ENCODE data around the gene RPL4. TPM values are rescaled to one million over a fixed set of nuclear protein-coding genes. Genes with fewer than 3 reads are reported as not detected.

RPL4 gene
- total RNA-seq, 1 experiment from 2014 or later = 3,988 TPM

DNA sequence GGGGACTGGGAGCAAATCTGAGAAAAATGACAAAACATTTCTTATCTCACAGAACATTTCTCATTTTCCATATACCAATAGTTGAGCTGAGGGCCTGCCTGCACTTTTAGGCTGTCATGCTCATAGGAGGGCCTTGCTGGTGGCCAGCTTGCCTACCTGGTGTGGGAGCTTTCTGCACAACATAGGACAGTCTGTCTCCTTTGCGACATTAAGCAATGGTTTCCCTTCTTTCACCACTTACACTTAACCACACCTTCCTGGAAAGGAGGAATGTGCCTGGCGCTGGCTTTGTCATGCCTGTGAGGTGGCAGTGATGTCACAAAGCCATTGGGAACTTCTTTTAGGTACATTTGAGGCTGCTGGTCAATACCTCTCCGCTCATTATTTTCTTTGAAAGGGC, 12.8 kb downstream of the RPL4 start:
- peaks cover 4% of the 10 kb centered on the region in 2 experiments; a peak in 3 of 4 replicates for H3K4me1 Mint-ChIP-seq
- Histone ChIP-seq H4K8ac (replicated peaks; ENCODE audit: insufficient read length, low read depth, low read length) (no peak overlapping the region), H2AFZ (ENCODE audit: low read length) (no peak overlapping the region), H4K20me1 (ENCODE audit: control insufficient read depth, insufficient read depth, insufficient read length) (no peaks in the 10 kb centered on the region), H3K18ac (ENCODE audit: insufficient read length, low read depth, low read length) (no peak overlapping the region), H4K91ac (ENCODE audit: insufficient read length, low read depth, low read length) (no peak overlapping the region), H3T11ph (ENCODE audit: low read length) (no peak overlapping the region), H3K27ac (ENCODE audit: insufficient read length, low read depth, low read length) (no peak overlapping the region), H3K27me3 (ENCODE audit: insufficient read depth, low read length) (no peaks in the 10 kb centered on the region), H3K9ac (ENCODE audit: extremely low read depth, insufficient read length, low read length) (no peak overlapping the region), H3K14ac (ENCODE audit: insufficient read depth, low read length) (no peak overlapping the region), H3K4ac (ENCODE audit: low read depth, low read length) (no peak overlapping the region), H2BK5ac (ENCODE audit: insufficient read length, low read length) (no peak overlapping the region), H2AK5ac (ENCODE audit: insufficient read length, low read length) (no peak overlapping the region), H4K5ac (ENCODE audit: insufficient read length, low read depth, low read length) (no peak overlapping the region), H2BK15ac (ENCODE audit: low read depth, low read length) (no peak overlapping the region), H2BK12ac (ENCODE audit: insufficient read length, low read depth, low read length) (no peak overlapping the region), H3K9me3 (ENCODE audit: control insufficient read depth, low read depth, low read length) (no peaks in the 10 kb centered on the region), H3K23ac (ENCODE audit: insufficient read length, low read depth, low read length) (no peak overlapping the region), H2BK120ac (ENCODE audit: low read depth, low read length, poor library complexity, severe bottlenecking) (no peak overlapping the region), H3K79me1 (ENCODE audit: insufficient read depth, low read depth, low read length, poor library complexity, severe bottlenecking) (no peaks in the 10 kb centered on the region), H3K4me2 (ENCODE audit: insufficient read depth, insufficient read length, low read length) (no peak overlapping the region), H3K79me2 (ENCODE audit: insufficient read depth, low read length) (no peaks in the 10 kb centered on the region), H3K56ac (ENCODE audit: insufficient read length, low read depth, low read length) (no peak overlapping the region), H3K23me2 (ENCODE audit: insufficient read length, low read depth, low read length, poor library complexity, severe bottlenecking) (no peaks in the 10 kb centered on the region), H2BK20ac (ENCODE audit: low read depth, low read length, poor library complexity, severe bottlenecking) (no peak overlapping the region), H3K4me1 (ENCODE audit: insufficient read depth, low read length) (no peaks in the 10 kb centered on the region)
- peaks cover 17 to 89% (median 79%) of the 10 kb centered on the region in 3 experiments; a peak in 6 of 7 replicates for H3K36me3 Mint-ChIP-seq (ENCODE audit: insufficient read depth in 1 of 3, low read depth in 3 of 3)
- no peaks in the 10 kb centered on the region; a peak in 1 of 5 replicates for H3K9me3 Mint-ChIP-seq
- no peak for TF ChIP-seq CTCF (conservative IDR thresholded peaks at IDR 0.05)
- WGBS (ENCODE audit: extremely low coverage, insufficient read length, low lambda C conversion rate) = no CpG with 5 or more reads among the region's 3 CpGs
- H3K27me3 Mint-ChIP-seq (ENCODE audit: low read depth) = no peaks in the 10 kb centered on the region
- no peak overlapping the region for H3K4me3 Mint-ChIP-seq
- H3K27ac Mint-ChIP-seq = peak overlapping the region in 1 of 3 experiments; percentile 20; a peak in 1 of 7 replicates
- no peak for DNase-seq

Measured in H9 (cell line).